NCI-H2196 (cell line): ENCODE measurements around the gene CFAP99.
A peak's percentile ranks its signal among the peaks of the same experiment; 100 is the strongest.

Experiments
- DNase-seq: peaks from one replicate; lab custom pipeline; 2025; ENCODE audit not compliant: unreplicated experiment; lab: John Stamatoyannopoulos, UW

Gene CFAP99

DNA sequence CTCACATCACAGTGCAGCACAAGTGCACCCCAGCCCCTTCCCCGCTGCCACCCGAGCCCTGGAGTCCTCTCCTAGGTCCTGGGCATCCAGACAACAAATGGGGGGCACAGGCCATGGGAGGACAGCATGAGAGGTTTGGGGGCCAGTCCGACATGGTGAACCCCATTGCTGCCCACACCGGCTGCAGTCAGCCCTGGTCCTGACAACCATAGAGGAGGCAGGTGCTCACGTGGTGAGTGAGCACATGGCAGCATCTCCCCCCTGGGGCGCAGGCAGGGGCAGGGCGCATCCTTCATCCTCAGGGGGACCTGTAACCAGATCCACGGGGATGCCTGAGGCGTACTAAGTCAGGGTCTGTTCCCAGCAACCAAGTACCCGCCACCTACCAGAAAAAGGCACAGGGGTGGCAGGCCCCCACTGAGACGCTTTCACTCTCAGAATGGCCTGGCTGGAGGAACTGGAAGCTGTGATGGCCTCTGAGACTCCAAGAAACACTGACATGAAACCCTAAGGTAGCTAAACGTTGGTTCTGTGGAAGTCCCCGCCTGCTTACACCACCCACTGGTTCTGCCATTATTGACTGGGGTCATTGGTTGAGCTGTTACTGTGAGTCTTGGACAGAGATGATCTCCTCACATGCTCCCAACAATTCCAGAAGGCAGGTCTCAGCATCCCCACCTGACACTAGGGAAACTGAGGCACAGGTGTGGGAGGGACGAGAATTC is 6.8 kb upstream of the CFAP99 start:
- DNase-seq: no peak

- no peak for DNase-seq
Measured at GRCh38 chr4:2412534-2412884, 6.2 kb upstream of the CFAP99 start.

GRCh38 chr4:2412885-2413716 is 5.7 kb upstream of the CFAP99 start:
- peak; percentile 88 for DNase-seq

DNA sequence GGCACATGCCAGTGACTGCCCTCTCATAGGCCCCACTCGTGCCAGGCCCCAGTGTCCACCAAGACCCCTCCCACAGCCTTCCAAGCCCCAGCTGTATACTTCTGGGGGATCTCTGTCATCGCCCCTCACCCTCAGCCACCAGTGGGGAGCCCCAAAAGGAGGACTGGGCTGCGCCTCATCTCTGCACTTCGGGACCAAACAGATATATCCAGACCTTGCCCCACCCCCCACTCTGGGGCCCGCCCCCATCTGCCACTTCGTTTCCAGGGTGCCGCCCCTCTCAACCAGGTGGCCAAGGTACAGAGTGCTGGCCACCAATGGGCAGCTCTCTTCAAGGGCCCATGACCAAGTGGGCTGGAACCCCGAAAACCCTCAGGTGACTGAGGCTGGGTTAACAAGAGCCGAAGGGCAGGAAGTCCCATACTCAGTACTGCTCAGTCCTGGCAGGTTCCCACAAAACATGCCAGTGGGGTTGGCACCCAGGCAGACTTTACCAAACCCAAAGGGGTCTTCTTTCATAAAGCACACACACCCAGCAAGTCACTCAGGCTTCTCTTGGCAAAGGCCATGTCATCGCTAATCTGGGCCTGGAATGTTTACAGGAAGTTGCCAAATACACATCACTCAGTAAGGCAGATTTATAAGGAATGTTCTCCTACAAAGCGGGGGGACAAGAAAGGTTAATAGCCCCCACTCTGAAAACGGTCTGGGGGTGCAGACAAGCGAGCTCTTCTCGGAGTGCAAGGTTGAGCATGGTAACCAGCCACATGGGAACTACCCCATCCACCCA is 4.7 kb upstream of the CFAP99 start:
- no peak for DNase-seq

DNA sequence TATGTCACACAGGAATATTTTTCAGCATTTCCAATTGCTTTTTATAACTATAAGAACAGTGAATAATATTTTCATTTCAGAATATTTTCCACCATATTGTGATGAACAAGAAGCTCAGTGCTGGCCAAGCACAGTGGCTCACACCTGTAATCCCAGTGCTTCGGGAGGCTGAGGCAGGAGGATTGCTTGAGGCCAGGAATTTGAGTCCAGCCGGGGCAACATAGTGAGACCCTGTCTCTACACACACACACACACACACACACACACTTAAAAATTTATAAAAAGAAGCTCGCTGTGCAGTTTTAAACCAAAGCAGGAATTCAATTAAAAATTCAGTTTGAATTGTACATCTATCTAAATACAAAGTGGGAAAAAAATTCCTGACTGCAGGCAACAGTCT is 3.5 kb upstream of the CFAP99 start:
- DNase-seq: no peak

DNA sequence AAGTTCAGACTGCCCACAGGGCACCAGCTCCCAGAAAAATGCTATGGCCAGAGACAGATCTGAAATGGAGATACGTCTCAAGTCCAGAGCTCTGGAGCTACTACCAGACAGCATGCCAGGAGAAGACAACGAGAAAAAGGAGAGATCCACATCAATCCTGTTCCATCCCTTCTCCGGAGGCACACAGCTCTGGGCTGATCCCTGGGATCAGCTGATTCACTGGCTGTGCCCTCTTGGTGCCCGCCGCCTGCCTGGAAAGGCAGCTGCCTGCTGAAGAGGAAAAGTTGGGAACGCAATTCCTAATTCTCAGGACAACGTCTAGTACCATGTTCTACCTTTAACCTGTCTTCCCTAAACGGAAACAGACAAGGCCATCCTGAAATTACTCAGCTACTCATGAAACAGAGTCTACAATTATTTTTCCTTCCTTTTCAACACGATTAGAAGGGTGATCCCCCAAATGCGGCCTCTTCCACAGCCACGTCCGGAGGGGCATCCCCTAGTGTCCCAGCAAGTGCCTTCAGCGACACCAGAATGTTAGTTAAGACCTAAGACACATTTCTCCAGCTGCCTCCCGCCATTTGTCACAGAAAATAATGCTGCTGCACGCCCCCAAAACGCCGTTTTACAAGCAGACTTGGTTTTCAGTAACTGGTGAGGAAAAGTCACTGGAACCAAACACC is 2.7 kb upstream of the CFAP99 start:
- DNase-seq: no peak

GRCh38 chr4:2416564-2417225 is 2.1 kb upstream of the CFAP99 start:
- DNase-seq: no peak

- DNase-seq: no peak
Measured at GRCh38 chr4:2417226-2417764, 1.5 kb upstream of the CFAP99 start.

GRCh38 chr4:2417765-2418649 is 748 bp upstream of the CFAP99 start, which contains the start of gene ZFYVE28:
Gene ZFYVE28, minus strand, starts transcription at chr4:2418645. Its CDS starts 322 bp downstream, at chr4:2418323.
- no peak for DNase-seq

DNA sequence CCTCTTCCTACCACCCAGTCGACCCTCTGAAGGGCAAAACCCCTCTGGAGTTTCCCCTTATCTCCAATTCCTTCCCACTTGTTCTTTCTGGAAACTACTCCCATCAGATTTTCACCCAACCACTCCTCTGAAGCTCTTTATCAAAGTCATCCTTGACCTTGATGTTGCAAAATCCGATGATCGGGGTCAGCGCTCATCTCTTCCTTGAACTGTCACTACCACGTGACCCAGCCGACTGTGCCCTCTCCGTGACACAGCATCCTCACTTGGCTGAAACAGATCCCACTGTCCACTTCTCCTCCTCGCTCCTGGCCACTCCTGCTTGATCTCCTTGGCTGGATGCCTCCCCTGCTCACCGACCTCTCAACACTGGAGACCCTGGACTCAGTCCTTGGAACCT is 1.1 kb downstream of the CFAP99 start:
- no peak for DNase-seq

GRCh38 chr4:2421928-2422327 is 3.2 kb downstream of the CFAP99 start:
- DNase-seq: no peak

DNA sequence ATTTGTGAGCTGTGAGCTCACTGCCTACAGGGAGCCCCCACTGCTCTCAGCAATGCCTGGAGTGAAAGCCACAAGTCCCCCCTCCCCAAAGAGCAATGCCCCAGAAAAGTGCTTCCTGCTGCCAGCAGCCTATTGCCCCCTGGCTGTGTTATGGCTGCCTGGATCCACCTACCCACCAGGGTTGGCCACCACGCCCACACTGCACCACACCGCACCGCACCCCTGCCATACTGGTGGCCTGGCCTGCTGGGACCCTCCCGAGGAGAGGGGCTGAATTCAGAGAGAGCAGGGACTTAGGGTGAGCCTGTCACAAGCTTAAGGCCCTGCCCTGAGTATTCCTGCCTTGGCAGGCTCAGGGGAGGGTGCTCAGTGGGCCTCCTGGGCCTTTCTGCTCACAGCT is 4.3 kb downstream of the CFAP99 start:
- DNase-seq: no peak

DNA sequence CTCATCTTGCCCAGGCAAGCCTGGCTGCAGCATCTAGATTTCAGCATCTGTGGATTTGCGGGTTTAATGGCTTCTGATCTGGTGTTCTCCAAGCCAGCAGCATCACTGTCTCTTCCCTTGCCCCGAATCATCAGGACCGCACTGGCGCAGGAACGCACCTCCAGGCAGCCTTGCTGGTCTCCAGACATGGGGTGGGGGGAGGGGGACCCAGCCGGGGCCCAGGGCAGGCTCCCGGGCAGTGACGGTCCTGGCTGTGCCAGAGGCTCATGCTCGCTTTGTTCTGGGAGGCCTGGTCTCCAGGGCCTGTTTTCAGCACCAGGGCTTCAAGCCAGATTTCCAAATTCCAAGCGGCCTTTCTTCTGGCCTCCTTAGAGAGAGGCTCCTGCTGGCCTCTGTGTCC is 4.9 kb downstream of the CFAP99 start:
- no peak for DNase-seq

DNA sequence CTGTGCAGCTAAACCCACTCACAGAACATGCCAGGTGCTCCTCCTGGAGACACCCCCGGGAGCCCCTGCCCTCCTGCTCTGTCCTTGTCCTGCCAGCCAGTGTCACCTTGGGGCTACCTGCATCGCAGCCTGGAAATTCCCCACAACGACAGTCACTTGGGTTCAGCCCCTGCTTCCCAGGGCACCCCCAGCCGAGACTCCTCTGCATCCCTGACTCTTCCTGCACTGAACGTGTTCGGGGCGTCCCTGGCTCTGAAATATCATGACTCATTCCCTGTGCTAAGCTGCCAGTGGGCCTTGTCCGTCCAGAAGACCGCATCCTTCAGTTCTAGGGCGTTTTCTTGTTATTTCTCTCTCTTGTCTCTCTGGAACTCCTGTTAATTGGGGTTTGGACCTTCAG is 5.8 kb downstream of the CFAP99 start:
- no peak for DNase-seq

DNA sequence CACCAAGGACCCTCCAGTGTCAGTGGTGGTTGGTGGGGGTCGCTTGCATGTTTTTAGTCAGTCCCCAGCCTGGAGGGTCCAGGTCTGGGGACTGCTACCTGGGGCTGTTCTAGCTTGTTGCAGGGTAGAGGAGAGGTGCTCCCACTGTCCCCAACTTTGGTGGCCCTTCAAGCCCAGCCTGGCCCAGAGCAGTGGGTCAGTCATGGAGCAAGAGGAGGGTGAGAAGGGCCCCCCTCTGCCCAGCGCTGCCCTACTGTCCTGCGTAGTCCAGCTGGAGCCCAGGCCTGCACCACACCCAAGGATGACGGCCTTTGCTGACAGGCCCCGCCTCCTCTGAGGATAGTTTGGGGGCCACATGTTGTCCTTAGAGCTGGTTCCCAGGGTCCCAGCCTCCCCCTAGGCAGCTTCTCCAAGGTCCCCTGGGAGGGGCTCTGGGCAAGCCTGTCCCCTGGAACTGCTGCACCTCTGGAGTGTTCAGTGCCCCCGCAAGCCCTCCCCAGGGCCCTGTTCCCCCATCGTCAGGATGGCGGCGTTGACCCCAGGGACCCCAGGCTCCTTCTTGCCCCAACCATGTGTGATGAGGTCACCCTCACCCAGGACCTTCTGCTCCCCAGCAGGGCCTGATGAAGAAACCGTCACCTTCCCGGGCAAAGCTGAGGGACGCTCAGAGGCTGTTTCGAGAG is 6.8 kb downstream of the CFAP99 start:
- no peak for DNase-seq

DNA sequence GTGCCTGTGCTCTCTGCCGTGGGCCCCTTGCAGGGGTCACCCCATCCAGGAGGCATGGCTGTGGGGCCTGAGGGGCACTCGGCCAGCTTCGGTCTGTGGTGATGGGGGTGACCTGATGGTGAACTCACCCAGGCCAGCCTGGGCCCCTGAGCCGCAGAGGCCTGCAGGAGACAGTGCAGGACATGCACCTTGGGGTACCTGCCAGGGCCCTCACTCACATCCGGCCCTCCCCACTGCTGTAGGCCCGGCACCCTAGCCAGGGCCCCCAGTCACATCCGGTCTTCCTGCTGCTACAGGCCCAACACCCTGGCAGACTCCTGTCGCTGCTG is 7.3 kb downstream of the CFAP99 start:
- DNase-seq: no peak

- DNase-seq: no peak
Measured at GRCh38 chr4:2426711-2427275, 8.0 kb downstream of the CFAP99 start.
